GM18519 (cell line): ENCODE data around the gene PATZ1.

Source experiments
- ATAC-seq: cut with Tn5 transposase; IDR thresholded peaks from one replicate; pipeline ENCODE4 v1.9.1; 2021; ENCODE audit warnings: mild to moderate bottlenecking, moderate library complexity; ENCODE audit not compliant: unreplicated experiment, low FRiP score

The PATZ1 gene

GRCh38 chr22:31344256-31344577, 1.9 kb downstream of the PATZ1 start:
- ATAC-seq: no peak

- no peak for ATAC-seq
Observed at GRCh38 chr22:31343235-31344191, 2.6 kb downstream of the PATZ1 start.

- ATAC-seq: no peak
Observed at GRCh38 chr22:31342389-31343140, 3.6 kb downstream of the PATZ1 start.

- ATAC-seq: no peak
Observed at GRCh38 chr22:31341386-31342088, 4.6 kb downstream of the PATZ1 start.

DNA sequence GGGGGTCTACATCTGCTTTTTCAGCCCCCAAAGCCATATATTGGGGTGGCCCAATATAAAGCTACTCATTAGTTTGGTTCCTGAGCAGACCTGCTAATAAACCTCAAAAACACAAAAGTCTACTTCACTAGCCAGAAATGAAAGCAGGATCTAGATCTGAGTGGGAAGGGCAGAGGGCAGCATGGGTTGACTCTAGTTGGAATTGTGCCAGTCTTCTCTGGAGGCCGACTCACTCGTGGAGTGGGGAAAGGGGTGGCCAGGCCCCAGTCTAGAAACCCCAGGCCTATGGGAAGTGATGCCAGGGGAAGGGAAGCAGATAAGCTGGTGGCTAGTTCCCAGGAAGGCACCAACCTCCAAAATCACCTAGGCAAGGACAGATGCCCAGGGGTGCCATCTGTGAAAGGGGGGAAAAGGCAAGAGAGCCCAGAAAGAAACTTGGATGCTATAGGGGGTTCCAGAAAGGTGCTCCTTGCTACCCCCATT, 5.3 kb downstream of the PATZ1 start:
- no peak for ATAC-seq

DNA sequence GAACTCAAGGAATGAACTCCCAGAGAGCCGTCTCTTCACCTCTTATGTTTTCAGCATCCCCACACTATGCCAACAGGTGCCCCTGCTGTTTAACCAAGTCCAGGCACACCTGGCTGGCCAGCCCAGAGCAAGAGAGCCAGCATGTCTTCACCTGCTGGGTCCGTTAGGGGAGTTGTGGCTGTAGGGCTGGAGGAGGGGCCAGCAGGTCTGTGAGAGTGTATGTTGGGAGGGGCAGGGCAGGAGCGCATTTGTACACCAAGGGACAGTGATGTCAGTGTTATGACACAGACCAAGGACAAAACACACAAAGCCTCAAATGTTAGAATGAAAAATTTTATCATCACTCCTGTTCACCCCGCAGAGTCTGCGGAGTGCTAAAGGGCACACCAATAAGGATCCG, 5.8 kb downstream of the PATZ1 start:
- no peak for ATAC-seq

- no peak for ATAC-seq
Observed at GRCh38 chr22:31339148-31339832, 6.9 kb downstream of the PATZ1 start.

DNA sequence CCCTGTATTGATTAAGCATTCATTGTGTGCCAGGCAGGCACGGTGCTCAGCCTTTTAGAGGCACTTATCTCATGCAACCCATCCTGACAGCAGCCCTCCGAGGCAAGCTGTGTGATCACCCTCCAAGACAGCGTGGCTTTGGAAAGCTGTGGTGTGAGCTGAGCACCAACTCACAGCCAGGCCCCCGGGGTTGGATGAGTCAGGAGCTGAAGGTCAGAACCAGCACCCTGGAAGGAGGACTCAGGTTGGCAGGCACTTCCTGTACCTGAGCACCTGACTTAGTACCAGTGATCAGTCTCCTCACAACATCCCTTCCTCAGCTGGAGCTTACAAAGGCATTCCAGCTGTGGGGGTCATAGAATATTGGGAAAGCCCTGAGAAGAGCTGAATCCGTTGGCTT, 9.0 kb downstream of the PATZ1 start:
- no peak for ATAC-seq

DNA sequence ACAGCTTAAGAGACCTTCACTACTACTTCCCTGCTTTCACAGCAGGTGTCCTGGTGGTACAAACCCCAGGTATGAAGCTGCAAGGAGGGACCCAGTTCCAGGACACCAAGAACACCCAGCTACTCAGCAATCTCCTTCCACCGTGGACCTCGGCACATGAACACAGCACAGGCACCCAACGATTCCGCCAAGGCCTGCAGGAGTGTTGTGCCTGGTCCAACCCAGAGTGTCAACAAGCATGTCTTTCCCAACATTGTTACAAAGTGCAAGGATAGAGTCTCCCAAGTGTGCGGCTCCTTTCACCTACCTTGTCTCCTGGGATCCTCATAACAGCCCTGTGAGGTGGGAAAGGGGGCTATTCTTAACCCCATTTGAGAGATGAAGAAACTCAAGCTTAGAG, 11.8 kb downstream of the PATZ1 start:
- no peak for ATAC-seq

- no peak for ATAC-seq
Observed at GRCh38 chr22:31333641-31334040, 12.5 kb downstream of the PATZ1 start.

- ATAC-seq: no peak
Observed at GRCh38 chr22:31332886-31333285, 13.3 kb downstream of the PATZ1 start.

DNA sequence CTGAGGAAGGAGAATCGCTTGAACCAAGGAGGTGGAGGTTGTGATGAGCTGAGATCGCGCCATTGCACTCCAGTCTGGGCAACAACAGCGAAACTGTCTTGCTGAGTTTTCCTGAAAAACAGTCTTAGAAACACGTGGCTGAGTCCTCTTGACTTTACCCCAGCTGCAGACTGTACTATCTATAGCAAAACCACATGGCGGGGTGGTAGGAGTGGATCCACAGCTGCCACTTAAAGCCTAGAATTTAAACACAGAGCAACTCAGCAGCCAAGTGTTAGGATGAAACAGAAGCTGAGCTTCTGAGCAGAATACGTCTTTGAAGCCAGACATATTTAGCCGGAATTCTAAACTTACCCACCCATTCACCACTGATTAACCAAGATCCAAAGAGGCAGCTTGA, 14.1 kb downstream of the PATZ1 start:
- ATAC-seq: no peak

- ATAC-seq: no peak
Observed at GRCh38 chr22:31329453-31330215, 16.5 kb downstream of the PATZ1 start.

GRCh38 chr22:31329029-31329428, 17.1 kb downstream of the PATZ1 start:
- no peak for ATAC-seq

- no peak for ATAC-seq
Observed at GRCh38 chr22:31328544-31328960, 17.6 kb downstream of the PATZ1 start.

- ATAC-seq: no peak
Observed at GRCh38 chr22:31327806-31328543, 18.2 kb downstream of the PATZ1 start.

- ATAC-seq: no peak
Observed at GRCh38 chr22:31326877-31327276, 19.3 kb downstream of the PATZ1 start.

DNA sequence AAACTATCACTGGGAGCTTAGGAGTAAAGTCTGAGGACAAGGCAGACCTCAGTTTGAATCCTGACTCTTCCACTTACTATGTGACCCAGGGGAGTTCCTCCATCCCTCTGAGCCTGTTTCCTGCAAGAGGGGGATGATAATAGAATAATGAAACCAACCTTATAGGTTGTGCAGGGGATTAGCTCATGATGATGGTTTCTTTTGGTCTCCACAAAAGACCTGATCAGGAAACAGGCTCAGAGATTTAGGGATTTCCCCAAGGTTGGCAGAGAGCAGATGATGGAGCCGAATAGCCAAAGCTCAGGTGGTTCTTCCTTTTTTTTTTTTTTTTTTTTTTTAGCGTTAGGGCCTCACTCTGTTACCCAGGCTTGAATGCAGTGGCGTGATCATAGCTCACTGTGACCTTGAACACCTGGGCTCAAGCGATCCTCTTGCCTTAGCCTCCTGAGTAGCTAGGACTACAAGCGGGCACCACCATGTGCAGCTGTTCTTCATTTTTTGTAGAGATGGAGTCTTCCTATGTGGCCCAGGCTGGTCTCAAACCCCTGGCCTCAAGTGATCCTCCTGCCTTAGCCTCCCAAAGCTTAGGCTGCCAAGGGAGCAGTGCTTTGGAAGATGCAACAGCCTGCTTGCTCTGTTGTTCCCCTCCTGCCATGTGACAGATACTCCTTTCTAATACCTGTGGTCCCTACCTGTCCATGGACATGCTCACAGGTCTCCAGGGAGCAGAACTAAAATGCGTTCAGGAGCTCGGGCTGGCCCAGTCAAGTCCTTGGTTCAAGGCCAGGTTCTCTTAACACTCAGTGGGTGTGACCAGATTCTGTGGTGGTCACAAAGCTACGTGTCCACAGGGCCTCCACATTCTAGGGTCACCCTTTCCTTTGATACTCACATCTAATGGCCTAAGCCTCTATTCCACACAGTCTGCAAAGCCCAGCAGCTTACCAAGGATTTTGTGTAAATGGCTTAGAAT, 22.3 kb downstream of the PATZ1 start:
- no peak for ATAC-seq
